Endothelial cell of umbilical vein (primary cell): Measurements from ENCODE around the gene C4orf51. TPM values are rescaled to one million over a fixed set of nuclear protein-coding genes. Genes with fewer than 3 reads are reported as not detected.

Experiments used
- BruUV-seq: library from RNA; stranded (reverse); fragments of 400-500 nt; replicated peaks from 2 replicates; lab custom pipeline; 2021; lab: Mats Ljungman, UMichigan
- CTCF ChIA-PET: fragments of 300-600, 350-600 bp; sonication (Branson Sonifier 250); formaldehyde crosslinking; loops from one replicate; lab custom pipeline; 2021; ENCODE audit warnings: antibody characterized with exemption, inconsistent platforms; lab: Charles Lee
- POLR2A ChIA-PET: fragments of 300-600, 350-600 bp; sonication (Branson Sonifier 250); formaldehyde crosslinking; loops from one replicate; lab custom pipeline; 2021; ENCODE audit warnings: antibody characterized with exemption, inconsistent platforms; lab: Charles Lee
- DNase-seq: peaks from one replicate; pipeline ENCODE4 v3.0.0-alpha.2; 2011; ENCODE audit warnings: low read depth, low spot score
- FAIRE-seq: peaks from 2 replicates; lab custom pipeline; 2011; peaks lifted over from hg19 to GRCh38; lab: Jason Lieb, UNC
- H2AFZ ChIP-seq: 2 replicates; pipeline ENCODE4 v1.6.0; 2012; ENCODE audit warnings: low read depth, low read length, control low read depth, inconsistent platforms
- H3K27ac ChIP-seq: 2 replicates; pipeline ENCODE4 v1.5.1; 2011; ENCODE audit warnings: low read depth, mild to moderate bottlenecking, control low read depth, low read length, moderate library complexity; ENCODE audit not compliant: insufficient read depth
- H3K27me3 ChIP-seq, 2 experiments: 2 replicates each; pipeline versions ENCODE4 v1.6.0 to v1.6.1; 2011; ENCODE audit warnings: low read length in 2 of 2, mixed read lengths in 1 of 2; ENCODE audit not compliant: control insufficient read depth in 2 of 2, insufficient read depth in 2 of 2
- H3K36me3 ChIP-seq, 2 experiments: 2 replicates in 1 of 2; 3 replicates in 1 of 2; pipeline ENCODE4 v1.5.1; 2011; ENCODE audit warnings: low read length in 2 of 2, mild to moderate bottlenecking in 1 of 2, moderate library complexity in 1 of 2; ENCODE audit not compliant: control insufficient read depth in 2 of 2, insufficient read depth in 2 of 2; ENCODE audit errors: extremely low read depth in 1 of 2
- H3K4me1 ChIP-seq: 3 replicates; pipeline ENCODE4 v1.5.1; 2011; ENCODE audit warnings: mild to moderate bottlenecking, low read length; ENCODE audit not compliant: control insufficient read depth, insufficient read depth; ENCODE audit errors: extremely low read depth
- H3K4me2 ChIP-seq: 2 replicates; pipeline ENCODE4 v1.6.1; 2011; ENCODE audit warnings: low read length, control low read depth, mixed read lengths; ENCODE audit not compliant: insufficient read depth
- H3K4me3 ChIP-seq, 3 experiments: fragments of 200-600 bp in 1 of 3; sonication (generic), shearing (Covaris generic) in 1 of 3; replicated peaks in 1 of 3; 2 replicates each; pipeline ENCODE4 v1.5.1; 2011 to 2016; ENCODE audit warnings: control low read depth in 3 of 3, low read length in 3 of 3, mild to moderate bottlenecking in 2 of 3, inconsistent platforms in 1 of 3, low read depth in 1 of 3, moderate library complexity in 1 of 3; ENCODE audit not compliant: insufficient read depth in 1 of 3
- H3K79me2 ChIP-seq: 2 replicates; pipeline ENCODE4 v1.6.0; 2012; ENCODE audit warnings: low read length, inconsistent platforms; ENCODE audit not compliant: control insufficient read depth, insufficient read depth
- H3K9ac ChIP-seq: replicated peaks from 2 replicates; pipeline ENCODE3; 2011; ENCODE audit warnings: low read length, control low read depth; ENCODE audit not compliant: insufficient read depth; ENCODE audit errors: extremely low read depth
- H3K9me1 ChIP-seq: replicated peaks from 3 replicates; pipeline ENCODE4 v1.6.0; 2011; ENCODE audit warnings: mild to moderate bottlenecking, low read length; ENCODE audit not compliant: control insufficient read depth, insufficient read depth; ENCODE audit errors: extremely low read depth
- H3K9me3 ChIP-seq: replicated peaks from 2 replicates; pipeline ENCODE4 v1.5.1; 2012; ENCODE audit warnings: low read length, inconsistent platforms; ENCODE audit not compliant: control insufficient read depth, insufficient read depth
- H4K20me1 ChIP-seq: replicated peaks from 2 replicates; pipeline ENCODE3; 2011; ENCODE audit warnings: mild to moderate bottlenecking, low read length; ENCODE audit not compliant: control insufficient read depth, insufficient read depth; ENCODE audit errors: extremely low read depth
- CTCF ChIP-seq, 2 donors: IDR thresholded peaks; 1 replicate in 1 of 2; 2 replicates in 1 of 2; pipeline ENCODE4 v1.5.1; 2011; ENCODE audit warnings: low read length in 2 of 2, mild to moderate bottlenecking in 2 of 2, moderate library complexity in 2 of 2, control low read depth in 1 of 2, inconsistent platforms in 1 of 2, low read depth in 1 of 2; ENCODE audit not compliant: insufficient read depth in 1 of 2; ENCODE audit errors: extremely low read depth in 1 of 2
- EZH2 ChIP-seq: IDR thresholded peaks from 2 replicates; pipeline ENCODE4 v1.6.1; 2012; ENCODE audit warnings: borderline replicate concordance, low read depth, mild to moderate bottlenecking, moderate library complexity, low read length, inconsistent platforms; ENCODE audit not compliant: severe bottlenecking
- FOS ChIP-seq: IDR thresholded peaks from 2 replicates; pipeline ENCODE4 v1.6.1; 2011; ENCODE audit warnings: mild to moderate bottlenecking, low read length, moderate library complexity, borderline replicate concordance; ENCODE audit not compliant: insufficient read depth
- GATA2 ChIP-seq: IDR thresholded peaks from 2 replicates; pipeline ENCODE4 v1.7.0; 2011; ENCODE audit warnings: low read depth, mild to moderate bottlenecking, moderate library complexity, mixed read lengths, low read length; ENCODE audit not compliant: insufficient read length, insufficient read depth
- JUN ChIP-seq: IDR thresholded peaks from 2 replicates; pipeline ENCODE4 v1.6.1; 2011; ENCODE audit warnings: borderline replicate concordance, low read depth; ENCODE audit not compliant: insufficient read length, insufficient read depth
- MYC ChIP-seq: IDR thresholded peaks from one replicate; pipeline ENCODE4 v1.6.1; 2011; ENCODE audit warnings: mild to moderate bottlenecking, low read depth, low read length
- POLR2A ChIP-seq: IDR thresholded peaks from 2 replicates; pipeline ENCODE4 v1.6.1; 2012; ENCODE audit warnings: low read depth, mild to moderate bottlenecking, control low read depth, low read length
- POLR2AphosphoS5 ChIP-seq: IDR thresholded peaks from 2 replicates; pipeline ENCODE4 v1.6.1; 2012; ENCODE audit warnings: low read depth, mild to moderate bottlenecking, control low read depth, low read length, moderate library complexity; ENCODE audit not compliant: insufficient read depth
- dilution Hi-C: fragments of 300-500 bp; cut with MboI; formaldehyde crosslinking; loops from one replicate; pipeline ENCODE4 v1.15.0; 2019; ENCODE audit warnings: low sequenced_read_pairs; ENCODE audit not compliant: extremely low pct_ligation_motif_present
- intact Hi-C: fragments of 100-400 bp; cut with micrococcal nuclease; formaldehyde crosslinking; loops from one replicate; pipeline ENCODE4 v1.10.0; 2022
- polyA plus RNA-seq, 4 experiments: library from polyadenylated mRNA; depleted of rRNA in 3 of 4; stranded (reverse) in 3 of 4; unstranded in 1 of 4; fragments of >200 nt; gene quantifications; 2 replicates each; pipeline versions ENCODE4 v1.2.1 to v1.2.3, GENCODE V29; 2011 to 2012; ENCODE audit warnings: missing spikeins in 1 of 4
- total RNA-seq: library from RNA; stranded (reverse); gene quantifications from 2 replicates; pipeline ENCODE4 v1.2.3, GENCODE V29; 2021
- TF ChIP-seq, protein P1 (sequence below): IDR thresholded peaks from 2 replicates; pipeline ENCODE4 v1.6.1; 2011; ENCODE audit not compliant: insufficient read depth, insufficient read length

The C4orf51 gene
- total and polyA plus RNA-seq, 2 donors (not counting 3 experiments of a cell fraction or from before 2014, with no cell fraction given), result not detected

DNA sequence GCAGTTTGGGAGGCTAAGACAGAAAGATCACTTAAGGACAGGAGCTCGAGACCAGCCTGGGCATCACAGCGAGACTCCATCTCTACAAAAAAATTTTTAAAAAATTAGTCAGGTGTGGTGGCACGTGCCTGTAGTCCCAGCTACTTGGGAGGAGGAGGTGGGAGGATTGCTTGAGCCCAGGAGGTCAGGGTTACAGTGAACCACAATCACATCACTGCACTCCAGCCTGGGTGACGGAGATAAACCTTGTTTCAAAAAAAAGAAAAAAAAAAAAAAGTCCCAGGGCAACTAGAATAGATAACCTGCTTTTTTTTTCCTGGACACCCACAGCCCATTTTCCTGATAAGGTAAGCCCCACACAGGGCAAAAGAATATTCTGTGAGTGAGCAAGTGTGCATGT, 96.3 kb downstream of the C4orf51 start:
- no peaks in the 10 kb centered on the region for H3K9me1 ChIP-seq
- ChIA-PET CTCF (no interaction called here), POLR2A (no interaction called here)
- no peaks in the 10 kb centered on the region for H3K27me3 ChIP-seq
- H3K79me2 ChIP-seq, result no peaks in the 10 kb centered on the region
- peaks cover 13% of the 10 kb centered on the region for H3K4me1 ChIP-seq
- H3K9me3 ChIP-seq, result no peaks in the 10 kb centered on the region
- no peak for DNase-seq
- no peaks in the 10 kb centered on the region for H4K20me1 ChIP-seq
- H3K9ac ChIP-seq, result no peak overlapping the region
- peaks cover 3 to 6% of the 10 kb centered on the region in 2 experiments for H3K36me3 ChIP-seq
- TF ChIP-seq CTCF (IDR thresholded peaks at IDR 0.05; ENCODE audit: extremely low read depth in 1 of 2, insufficient read depth in 1 of 2, low read depth in 1 of 2, low read length in 2 of 2) (no peak), MYC (no peak), POLR2A (no peak), JUN (no peak), GATA2 (no peak), POLR2AphosphoS5 (no peak), EZH2 (no peak), FOS (no peak)
- TF ChIP-seq, protein P1, sequence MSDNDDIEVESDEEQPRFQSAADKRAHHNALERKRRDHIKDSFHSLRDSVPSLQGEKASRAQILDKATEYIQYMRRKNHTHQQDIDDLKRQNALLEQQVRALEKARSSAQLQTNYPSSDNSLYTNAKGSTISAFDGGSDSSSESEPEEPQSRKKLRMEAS, result no peak
- H2AFZ ChIP-seq, result no peak overlapping the region
- no peak overlapping the region for H3K4me2 ChIP-seq
- no peak overlapping the region for H3K4me3 ChIP-seq
- dilution Hi-C loops, result no loop called here
- H3K27ac ChIP-seq, result no peak overlapping the region
- no peak for FAIRE-seq
- no TSS peak for BruUV-seq
- intact Hi-C loops, result loop anchor here (5.0 kb wide), 1 partner anchor 161 kb away; the partner anchor contains the start of gene ZNF827
